Type B pancreatic cell (in vitro differentiated cells): ENCODE measurements around the gene PCDHA6. TPM values are rescaled to one million over a fixed set of nuclear protein-coding genes. Genes with fewer than 3 reads are reported as not detected.
"Not testable (repeated sequence)": the region's sequence is repeated elsewhere in the genome, so short reads cannot be mapped to it uniquely, and the experiment has no call there.

ENCODE experiments used
- DNase-seq: peaks from one replicate; pipeline ENCODE4 v3.0.0; 2021; ENCODE audit warnings: mixed read lengths; ENCODE audit not compliant: unreplicated experiment; ENCODE audit errors: extremely low spot score
- H3K27ac Mint-ChIP-seq: 2 replicates; pipeline ENCODE4 v1.8.0; 2021; ENCODE audit warnings: mild to moderate bottlenecking, mixed read lengths
- H3K27me3 Mint-ChIP-seq: 2 replicates; pipeline ENCODE4 v1.8.0; 2021; ENCODE audit warnings: mixed read lengths
- H3K36me3 Mint-ChIP-seq: 2 replicates; pipeline ENCODE4 v1.8.0; 2021; ENCODE audit warnings: mixed read lengths
- H3K4me1 Mint-ChIP-seq: one replicate; pipeline ENCODE4 v1.8.0; 2021; ENCODE audit warnings: mixed read lengths; ENCODE audit not compliant: unreplicated experiment
- H3K4me3 Mint-ChIP-seq: 2 replicates; pipeline ENCODE4 v1.8.0; 2021; ENCODE audit warnings: mild to moderate bottlenecking, mixed read lengths
- H3K9me3 Mint-ChIP-seq: 2 replicates; pipeline ENCODE4 v1.8.0; 2021; ENCODE audit warnings: mixed read lengths
- CTCF ChIP-seq: fragments of 200-600 bp; sonication (generic); conservative IDR thresholded peaks from 2 replicates; pipeline ENCODE4 v1.5.0; 2021; ENCODE audit warnings: antibody characterized with exemption, mild to moderate bottlenecking
- total RNA-seq: library from RNA; stranded (reverse); gene quantifications from 2 replicates; pipeline ENCODE4 v1.2.1, GENCODE V29; 2021; ENCODE audit warnings: low replicate concordance

PCDHA6 gene
- total RNA-seq, 1 donor from 2014 or later: 9.6 TPM

DNA sequence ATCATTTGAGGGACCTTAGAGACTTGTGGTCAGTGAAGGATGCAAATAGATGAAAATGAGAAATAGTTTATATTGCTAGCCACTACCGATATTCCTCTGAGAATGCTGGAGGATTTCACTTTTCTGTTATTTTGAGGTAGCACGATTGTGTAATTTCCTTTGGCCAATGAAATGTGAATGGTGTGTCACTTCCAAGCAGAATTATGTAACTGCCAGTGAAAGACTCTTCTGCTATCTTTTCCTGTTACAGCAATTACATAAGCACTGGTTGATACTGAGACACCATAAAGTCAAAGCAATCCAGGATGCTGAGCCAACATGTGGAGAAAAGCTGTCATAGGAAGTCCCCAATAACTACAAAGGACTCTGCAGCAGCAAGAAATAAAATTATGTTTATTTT, 36.7 kb upstream of the PCDHA6 start:
- no peaks in the 10 kb centered on the region for H3K27me3 Mint-ChIP-seq
- no peak overlapping the region for H3K27ac Mint-ChIP-seq
- DNase-seq: no peak
- peaks cover 5% of the 10 kb centered on the region for H3K36me3 Mint-ChIP-seq
- TF ChIP-seq CTCF: no peak
- H3K9me3 Mint-ChIP-seq: peaks cover 5% of the 10 kb centered on the region
- no peaks in the 10 kb centered on the region for H3K4me1 Mint-ChIP-seq
- H3K4me3 Mint-ChIP-seq: no peak overlapping the region

- DNase-seq: no peak
- peak within 1 kb of the TSS; percentile 91 for H3K4me3 Mint-ChIP-seq
- H3K27ac Mint-ChIP-seq: peak within 1 kb of the TSS; percentile 51
- H3K9me3 Mint-ChIP-seq: peaks cover 1% of the 10 kb centered on the region
- peak; percentile 37 for TF ChIP-seq CTCF
- H3K4me1 Mint-ChIP-seq: no peaks in the 10 kb centered on the region
- H3K27me3 Mint-ChIP-seq: no peaks in the 10 kb centered on the region
- peaks cover 5% of the 10 kb centered on the region for H3K36me3 Mint-ChIP-seq
Measured at GRCh38 chr5:140794595-140795258, 33.0 kb upstream of the PCDHA6 start, which contains the start of gene PCDHA2. Gene PCDHA2 (plus strand): TSS chr5:140794852.

GRCh38 chr5:140795259-140795641, 32.5 kb upstream of the PCDHA6 start:
- Mint-ChIP-seq H3K9me3 (peaks cover 4% of the 10 kb centered on the region), H3K36me3 (peaks cover 5% of the 10 kb centered on the region), H3K27ac (peak overlapping the region; percentile 51), H3K4me1 (no peaks in the 10 kb centered on the region), H3K4me3 (peak overlapping the region; percentile 91), H3K27me3 (no peaks in the 10 kb centered on the region)
- no peak for DNase-seq
- peak; percentile 38 for TF ChIP-seq CTCF

- not testable (repeated sequence) for DNase-seq, H3K4me3 Mint-ChIP-seq, H3K4me1 Mint-ChIP-seq, H3K27ac Mint-ChIP-seq, H3K36me3 Mint-ChIP-seq, H3K9me3 Mint-ChIP-seq, H3K27me3 Mint-ChIP-seq
Measured at GRCh38 chr5:140796072-140796717, 31.6 kb upstream of the PCDHA6 start.

- Mint-ChIP-seq H3K9me3 (peaks cover 5% of the 10 kb centered on the region), H3K36me3 (peaks cover 5% of the 10 kb centered on the region), H3K4me1 (no peaks in the 10 kb centered on the region), H3K27me3 (no peaks in the 10 kb centered on the region), H3K27ac (no peak overlapping the region), H3K4me3 (no peak overlapping the region)
- no peak for TF ChIP-seq CTCF
- no peak for DNase-seq
Measured at GRCh38 chr5:140796718-140797095, 31.1 kb upstream of the PCDHA6 start.

DNA sequence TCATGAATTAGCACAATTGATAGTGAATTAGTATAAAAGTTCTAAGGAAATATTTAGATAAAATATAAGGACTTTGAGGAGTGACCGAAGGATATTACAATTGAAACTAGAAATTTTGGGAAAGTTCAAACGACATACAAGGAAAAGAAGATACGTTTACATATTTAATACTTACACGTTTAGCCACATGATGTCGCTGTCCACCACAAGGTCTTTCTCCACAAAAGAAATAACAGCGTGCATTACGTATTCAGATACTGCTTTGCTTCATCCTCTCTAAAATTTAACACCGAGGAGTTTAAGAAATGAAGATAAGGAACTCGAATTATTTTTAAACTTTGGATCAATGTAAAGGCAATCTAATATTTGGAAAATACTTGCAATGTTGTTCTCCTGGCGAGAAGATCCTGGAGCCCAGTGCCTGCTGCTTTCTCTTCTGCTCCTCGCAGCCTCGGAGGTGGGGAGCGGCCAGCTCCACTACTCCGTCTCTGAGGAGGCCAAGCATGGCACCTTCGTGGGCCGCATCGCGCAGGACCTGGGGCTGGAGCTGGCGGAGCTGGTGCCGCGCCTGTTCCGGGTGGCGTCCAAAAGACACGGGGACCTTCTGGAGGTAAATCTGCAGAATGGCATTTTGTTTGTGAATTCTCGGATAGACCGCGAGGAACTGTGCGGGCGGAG, 26.8 kb upstream of the PCDHA6 start, which contains the start of gene PCDHA3:
PCDHA3 (plus strand) TSS at position 242 of the 678 bp plus-strand sequence.
- peak within 1 kb of the TSS; percentile 74 for H3K4me3 Mint-ChIP-seq
- H3K9me3 Mint-ChIP-seq: peaks cover 5% of the 10 kb centered on the region
- H3K27ac Mint-ChIP-seq: no peak within 1 kb of the TSS
- H3K36me3 Mint-ChIP-seq: peaks cover 12% of the 10 kb centered on the region
- no peak for DNase-seq
- TF ChIP-seq CTCF: no peak
- H3K27me3 Mint-ChIP-seq: no peaks in the 10 kb centered on the region
- no peaks in the 10 kb centered on the region for H3K4me1 Mint-ChIP-seq
